GM12878 (cell line): ENCODE data around the gene TLE3. TPM values are rescaled to one million over a fixed set of nuclear protein-coding genes. Genes with fewer than 3 reads are reported as not detected.

Experiments
- ATAC-seq: fragments of 200-7000 bp; cut with Tn5 transposase; 3 replicates; pipeline ENCODE4 v1.9.1; 2020; ENCODE audit warnings: mild to moderate bottlenecking, moderate library complexity
- BruUV-seq: library from RNA; stranded (reverse); fragments of 400-500 nt; replicated peaks from 2 replicates; lab custom pipeline; 2021; lab: Mats Ljungman, UMichigan
- CTCF ChIA-PET: fragments of 300-600 bp; sonication (Branson Sonifier 250); formaldehyde crosslinking; extraction: SDS; loops from one replicate; lab custom pipeline; 2021; ENCODE audit warnings: inconsistent platforms; lab: Yijun Ruan, JAX
- POLR2A ChIA-PET: fragments of 350-600 bp; formaldehyde crosslinking; extraction: SDS; loops from one replicate; lab custom pipeline; 2021; ENCODE audit warnings: inconsistent platforms; lab: Charles Lee
- RAD21 ChIA-PET: fragments of 300-600 bp; sonication (Branson Sonifier 250); formaldehyde crosslinking; loops from one replicate; lab custom pipeline; 2023; ENCODE audit warnings: antibody characterized with exemption; ENCODE audit not compliant: unreplicated experiment; lab: Charles Lee
- SMC1A ChIA-PET: fragments of 300-600 bp; sonication (Branson Sonifier 250); formaldehyde crosslinking; loops from one replicate; lab custom pipeline; 2023; ENCODE audit not compliant: unreplicated experiment, uncharacterized antibody; lab: Charles Lee
- DNase-seq: peaks from one replicate; pipeline ENCODE4 v3.0.0-alpha.2; 2011; ENCODE audit warnings: low read depth, low spot score
- FAIRE-seq: peaks from 3 replicates; lab custom pipeline; 2011; peaks lifted over from hg19 to GRCh38; lab: Jason Lieb, UNC
- H2AFZ ChIP-seq: 2 replicates; pipeline ENCODE4 v1.6.0; 2011; ENCODE audit warnings: low read depth, low read length, control low read depth; ENCODE audit not compliant: control insufficient read depth
- H3K27ac ChIP-seq: 2 replicates; pipeline ENCODE4 v1.5.1; 2011; ENCODE audit warnings: control low read depth; ENCODE audit not compliant: control insufficient read depth, insufficient read depth
- H3K27me3 ChIP-seq, 2 experiments: replicated peaks in 1 of 2; 2 replicates each; pipeline versions ENCODE4 v1.6.0 to v1.6.1; 2011; ENCODE audit warnings: low read length in 1 of 2; ENCODE audit not compliant: control insufficient read depth in 2 of 2, insufficient read depth in 2 of 2
- H3K36me3 ChIP-seq, 2 experiments: 2 replicates each; pipeline ENCODE4 v1.5.1; 2011; ENCODE audit warnings: low read length in 1 of 2; ENCODE audit not compliant: control insufficient read depth in 2 of 2, insufficient read depth in 2 of 2
- H3K4me1 ChIP-seq: 2 replicates; pipeline ENCODE4 v1.6.1; 2011; ENCODE audit warnings: mild to moderate bottlenecking, low read length, moderate library complexity, mixed read lengths; ENCODE audit not compliant: control insufficient read depth, insufficient read depth
- H3K4me2 ChIP-seq: 2 replicates; pipeline ENCODE4 v1.6.0; 2011; ENCODE audit warnings: control low read depth; ENCODE audit not compliant: control insufficient read depth, insufficient read depth
- H3K4me3 ChIP-seq: fragments of 200-600 bp; sonication (generic); 2 replicates; pipeline ENCODE4 v1.5.1; 2016
- H3K79me2 ChIP-seq: 2 replicates; pipeline ENCODE4 v1.6.0; 2011; ENCODE audit warnings: low read length; ENCODE audit not compliant: control insufficient read depth, insufficient read depth
- H3K9ac ChIP-seq: 2 replicates; pipeline ENCODE4 v1.8.0; 2011; ENCODE audit warnings: low read length, control low read depth, mixed read lengths; ENCODE audit not compliant: control insufficient read depth, insufficient read depth
- H3K9me3 ChIP-seq: replicated peaks from 3 replicates; pipeline ENCODE4 v1.5.1; 2011; ENCODE audit warnings: mild to moderate bottlenecking, low read length; ENCODE audit not compliant: control insufficient read depth, insufficient read depth
- H4K20me1 ChIP-seq: 2 replicates; pipeline ENCODE4 v1.6.0; 2011; ENCODE audit not compliant: control insufficient read depth, insufficient read depth
- BCL3 ChIP-seq: IDR thresholded peaks from 2 replicates; pipeline ENCODE4 v1.6.1; 2011; ENCODE audit warnings: borderline replicate concordance, low read depth, mild to moderate bottlenecking, moderate library complexity, low read length; ENCODE audit not compliant: insufficient read depth, poor library complexity, severe bottlenecking
- ELK1 ChIP-seq: IDR thresholded peaks from 2 replicates; pipeline ENCODE4 v1.6.1; 2012; ENCODE audit warnings: low read depth, low read length, improper control_type of control experiment
- HDAC6 ChIP-seq: fragments of 200-600 bp; sonication (generic); IDR thresholded peaks from one replicate; pipeline ENCODE4 v1.8.0; 2017; ENCODE audit warnings: antibody characterized with exemption; ENCODE audit not compliant: unreplicated experiment
- SP1 ChIP-seq: IDR thresholded peaks from one replicate; pipeline ENCODE4 v1.6.1; 2011; ENCODE audit warnings: low read depth, low read length
- WGBS: methylation state at CpG from one replicate; pipeline ENCODE4 v1.1.6; 2016; ENCODE audit warnings: low lambda C conversion rate; ENCODE audit not compliant: insufficient replicate concordance, insufficient coverage; ENCODE audit errors: missing lambda C conversion rate; 5-methylcytosine and 5-hydroxymethylcytosine counted together
- in situ Hi-C: fragments of 300-500 bp; cut with MboI; formaldehyde crosslinking; loops from 9 replicates; pipeline ENCODE4 v1.14.3; 2018; ENCODE audit warnings: mixed read lengths
- intact Hi-C: fragments of 100-400 bp; cut with micrococcal nuclease; formaldehyde crosslinking; loops from one replicate; pipeline ENCODE4 v1.14.2; 2022; ENCODE audit not compliant: unreplicated experiment
- polyA plus RNA-seq, 11 experiments: library from polyadenylated mRNA; depleted of rRNA in 4 of 11; unstranded in 6 of 11; stranded (reverse) in 5 of 11; fragments of >200 nt; fragmentation: Nextera tagmentation in 4 of 11; fragmentation: Illumina TruSeq in 1 of 11; extraction: Ambion mirVana in 4 of 11; extraction: Trizol in 1 of 11; gene quantifications; 1 replicate in 1 of 11; 2 replicates in 10 of 11; pipeline versions ENCODE4 v1.2.1 to v1.2.3, GENCODE V29; 2011 to 2016; ENCODE audit warnings: inconsistent platforms in 2 of 11, missing spikeins in 2 of 11, low read depth in 1 of 11
- total RNA-seq, 4 experiments: library from RNA; depleted of rRNA in 3 of 4; stranded (reverse); fragments of >200 nt in 3 of 4; fragmentation: Illumina TruSeq in 1 of 4; extraction: Trizol in 1 of 4; gene quantifications; 2 replicates each; pipeline versions ENCODE4 v1.2.1 to v1.2.3, GENCODE V29; 2013 to 2021

The TLE3 gene
- total and polyA plus RNA-seq, 10 of the 15 experiments (the other 5 are each of a cell fraction or from before 2014, with no cell fraction given) = 1.2 to 65.5 (median 9.7) TPM

GRCh38 chr15:70031261-70031660 lies 66.5 kb downstream of the TLE3 start:
- Histone ChIP-seq H3K4me1 (peaks cover 20% of the 10 kb centered on the region), H3K79me2 (no peaks in the 10 kb centered on the region), H2AFZ (no peak overlapping the region), H3K36me3 (no peaks in the 10 kb centered on the region), H3K9ac (no peak overlapping the region)
- DNase-seq = no peak
- in situ Hi-C loops = no loop called here
- BruUV-seq = no TSS peak
- no peak for TF ChIP-seq SP1
- no peak for TF ChIP-seq ELK1
- TF ChIP-seq HDAC6 = no peak
- no peak for TF ChIP-seq BCL3
- TF ChIP-seq, all 136 proteins: peak for 0
- no peak for FAIRE-seq
- Histone ChIP-seq H3K27ac (no peak overlapping the region), H3K4me3 (no peak overlapping the region), H3K27me3 (no peaks in the 10 kb centered on the region; a peak in 1 of 4 replicates), H3K9me3 (no peaks in the 10 kb centered on the region), H4K20me1 (no peaks in the 10 kb centered on the region), H3K4me2 (no peak overlapping the region)
- SMC1A ChIA-PET = interaction anchor here (1.0 kb wide), 1 partner anchor 8 kb away, joined by 3 read pairs; no protein-coding TSS in a partner anchor
- CTCF ChIA-PET = no interaction called here
- RAD21 ChIA-PET = no interaction called here
- intact Hi-C loops = no loop called here
- WGBS = 93% methylated on average over 5 of the region's 5 CpGs
- POLR2A ChIA-PET = no interaction called here
- no peak for ATAC-seq
